CD4-positive, alpha-beta T cell treated with Interleukin-12 subunit alpha and Interleukin-12 subunit beta, for 1 hour (primary cell): Measurements from ENCODE around the gene COLEC12.
"Not testable (repeated sequence)": the region's sequence is repeated elsewhere in the genome, so short reads cannot be mapped to it uniquely, and the experiment has no call there.

Experiments used
- DNase-seq: peaks from one replicate; pipeline ENCODE4 v3.0.0-alpha.2; 2020

The COLEC12 gene

DNA sequence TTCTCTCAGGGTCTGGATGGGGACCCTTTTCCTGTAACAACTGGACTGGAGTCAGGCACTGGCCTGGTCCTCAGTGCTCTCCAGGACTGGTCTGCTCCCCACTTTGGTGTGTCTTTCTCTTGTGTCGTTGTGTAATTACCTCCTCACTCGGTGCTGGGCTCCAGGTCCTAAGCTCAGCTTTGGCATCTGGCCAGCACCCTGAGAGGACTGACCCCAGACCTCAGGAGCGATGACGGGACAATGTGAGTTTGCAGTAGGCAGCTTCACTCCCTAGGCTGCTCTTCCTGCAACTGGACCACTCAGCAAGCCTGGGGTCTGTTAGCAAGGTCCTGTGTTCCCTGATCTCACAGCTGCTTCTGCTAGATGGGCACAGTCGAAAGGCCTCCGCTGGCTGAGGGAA lies 93.8 kb downstream of the COLEC12 start:
- no peak for DNase-seq

- not testable (repeated sequence) for DNase-seq
Measured at GRCh38 chr18:405006-405405, 95.5 kb downstream of the COLEC12 start.

DNA sequence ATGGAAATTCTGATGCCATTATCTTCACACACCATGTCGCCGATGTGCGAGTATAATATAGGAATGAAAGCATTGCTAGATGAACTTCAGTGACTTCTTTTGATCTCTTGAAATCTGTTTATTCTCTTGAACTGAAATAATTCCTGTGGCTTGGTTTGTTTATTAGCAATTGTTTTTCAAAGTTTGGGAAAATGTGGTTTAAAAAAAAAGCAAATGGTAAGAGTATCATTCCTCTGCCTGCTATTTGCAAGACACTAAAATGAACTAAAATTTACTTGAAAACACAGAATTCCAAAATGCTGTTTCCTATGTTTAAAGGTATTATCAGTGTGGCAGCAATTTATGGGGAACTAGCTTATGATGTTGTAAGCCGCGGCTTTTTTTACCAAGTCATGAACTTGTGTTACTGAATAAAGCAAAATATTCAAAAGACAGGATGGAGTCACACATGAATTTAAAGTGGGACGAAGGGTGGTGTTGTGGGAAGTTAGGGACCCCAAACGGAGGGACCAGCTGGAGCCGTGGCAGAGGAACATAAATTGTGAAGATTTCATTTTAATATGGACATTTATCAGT lies 96.4 kb downstream of the COLEC12 start:
- DNase-seq, result no peak

DNA sequence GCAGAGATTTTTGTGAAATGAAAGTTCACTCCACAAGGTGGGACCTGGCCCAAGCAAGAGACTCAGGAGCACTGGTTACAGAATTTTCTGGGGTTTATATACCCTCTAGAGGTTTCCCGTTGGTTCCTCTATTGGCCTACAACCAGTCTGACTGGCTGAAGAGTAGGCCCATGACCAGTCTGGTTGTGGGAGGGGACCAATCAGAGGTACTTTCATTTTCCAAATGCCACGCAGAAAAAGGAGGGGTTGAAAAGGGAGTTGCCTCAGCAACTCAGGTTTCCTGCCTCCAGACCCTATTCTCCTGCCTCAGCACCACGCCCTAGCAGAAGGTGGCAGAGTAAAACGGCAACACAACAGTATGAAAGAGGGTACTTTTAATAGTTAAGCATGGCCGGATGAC lies 98.4 kb downstream of the COLEC12 start:
- DNase-seq, result no peak

- DNase-seq, result no peak
Measured at GRCh38 chr18:400456-400855, 100.0 kb downstream of the COLEC12 start.

- no peak for DNase-seq
Measured at GRCh38 chr18:399631-400135, 100.8 kb downstream of the COLEC12 start.

DNA sequence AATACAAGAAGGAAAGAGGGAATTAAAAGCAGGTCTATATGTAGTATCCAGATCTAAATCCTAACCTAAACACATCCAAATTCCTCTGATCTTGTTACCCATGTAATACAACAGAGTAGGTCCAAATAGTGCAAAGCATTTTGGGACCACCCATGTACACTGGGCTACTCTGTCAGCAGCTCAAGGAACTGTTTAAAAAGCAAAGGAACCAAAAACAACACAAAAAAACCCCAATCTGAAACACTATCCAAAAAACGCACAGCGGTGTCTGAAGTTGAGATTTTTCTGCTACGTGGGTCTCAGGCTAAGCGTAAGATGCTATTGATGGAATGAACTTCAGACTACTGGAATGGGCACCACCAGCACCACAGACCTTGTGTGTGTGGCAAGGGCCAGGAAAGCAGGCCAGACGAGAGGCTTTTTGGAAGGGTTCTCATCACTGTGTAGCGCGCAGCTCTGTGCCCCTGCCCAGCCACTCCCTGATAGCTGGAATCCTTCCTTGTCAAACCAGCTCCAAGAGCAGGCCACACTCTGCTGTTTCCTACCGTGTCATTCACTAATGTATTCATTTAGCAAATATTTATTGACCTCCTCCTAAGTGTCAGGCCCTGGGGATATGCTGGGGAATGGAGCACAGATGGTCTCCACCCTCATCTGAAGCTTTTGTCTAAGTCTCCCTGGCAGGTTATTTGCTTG lies 101.4 kb downstream of the COLEC12 start:
- no peak for DNase-seq

DNA sequence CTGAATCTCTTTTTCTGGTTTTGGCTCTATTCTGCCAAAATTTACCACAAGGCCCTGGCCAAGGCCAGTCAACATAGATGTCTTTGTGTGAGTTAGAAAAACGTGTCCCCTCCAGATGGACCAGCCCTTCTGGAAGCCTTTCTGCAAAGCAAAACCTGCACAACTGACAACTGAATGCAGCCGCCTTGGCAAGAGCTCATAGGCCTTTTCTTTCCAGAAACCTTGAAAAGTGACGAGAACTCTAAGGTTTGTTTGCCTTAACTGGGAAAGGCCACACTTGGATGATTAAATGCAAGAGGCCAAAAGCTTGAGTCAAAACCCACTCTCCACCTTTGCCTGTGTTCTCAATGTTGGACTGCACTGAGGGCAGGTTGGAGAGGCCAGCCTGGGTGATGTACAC lies 103.9 kb downstream of the COLEC12 start:
- DNase-seq, result no peak

- no peak for DNase-seq
Measured at GRCh38 chr18:396251-396555, 104.3 kb downstream of the COLEC12 start.

DNA sequence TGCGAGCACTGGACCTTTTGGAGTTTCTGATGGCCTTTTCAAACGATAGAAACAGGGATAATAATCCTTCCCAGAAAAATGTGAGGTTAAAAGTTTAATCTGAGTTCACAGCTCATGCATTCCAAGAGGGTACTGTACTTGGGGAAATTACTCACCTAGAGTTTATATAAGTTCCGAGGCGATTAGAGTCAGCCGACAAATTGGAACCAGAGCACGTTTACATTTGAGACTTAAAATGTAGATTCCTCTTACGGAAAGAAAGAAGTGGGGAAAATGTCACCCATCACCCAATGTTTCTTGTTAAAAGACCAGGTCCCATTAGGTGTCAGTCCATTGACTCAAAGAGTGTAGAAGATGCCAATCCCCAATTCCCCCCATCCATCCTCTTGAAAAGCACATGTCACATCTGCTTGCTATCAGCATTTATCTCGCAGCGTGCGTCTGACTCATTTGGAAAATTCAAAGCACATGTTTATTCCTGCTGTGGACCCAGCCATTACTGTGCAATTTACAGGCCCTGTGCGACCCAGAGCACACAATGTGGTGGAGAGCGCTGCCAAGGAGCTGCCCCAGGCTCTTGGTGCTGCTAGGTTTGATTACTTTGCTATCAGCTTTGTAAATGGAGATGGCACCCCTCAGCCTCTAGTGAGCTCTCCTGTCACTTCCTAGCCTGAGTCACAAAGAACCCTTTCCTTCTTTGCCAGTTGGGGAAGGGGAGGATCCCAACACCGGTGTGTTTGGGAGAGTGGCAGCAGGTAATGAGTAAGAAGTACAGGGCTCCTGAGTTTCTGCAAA lies 104.8 kb downstream of the COLEC12 start:
- no peak for DNase-seq

GRCh38 chr18:394987-395362 lies 105.5 kb downstream of the COLEC12 start:
- no peak for DNase-seq

DNA sequence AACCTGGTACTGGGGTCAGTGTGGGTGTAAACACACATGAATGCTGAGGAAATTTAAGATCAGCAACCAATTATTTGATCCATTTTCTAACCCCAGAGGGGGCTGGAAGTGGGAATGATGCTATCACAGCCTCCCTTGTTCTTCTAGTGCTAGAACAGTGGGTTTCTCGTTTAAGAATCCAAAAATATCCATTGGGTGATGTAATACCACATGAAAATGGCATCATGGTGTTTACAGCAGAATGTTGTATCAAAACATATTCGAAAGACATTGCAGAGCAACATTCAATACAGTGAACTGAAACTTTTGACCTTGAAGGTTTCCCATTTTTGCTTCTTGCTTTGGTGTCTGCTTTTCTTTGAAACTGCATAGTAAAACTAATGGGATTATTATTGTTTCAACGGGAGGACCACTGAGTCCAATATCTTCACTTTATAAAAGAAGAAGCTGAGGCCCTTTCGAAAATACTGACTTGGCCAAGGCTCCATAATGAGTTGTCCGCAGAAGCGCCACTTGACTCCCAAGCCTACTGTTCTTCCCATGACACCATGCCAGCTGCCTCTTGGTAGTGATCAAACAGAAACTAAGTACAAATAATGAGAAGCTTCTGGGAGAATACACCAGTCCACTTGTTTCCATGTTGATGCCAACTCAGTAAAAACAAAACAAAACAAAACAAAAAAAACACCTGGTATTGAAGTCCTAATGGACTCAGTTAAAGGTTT lies 106.1 kb downstream of the COLEC12 start:
- DNase-seq, result no peak

- no peak for DNase-seq
Measured at GRCh38 chr18:393574-393957, 106.9 kb downstream of the COLEC12 start.

GRCh38 chr18:392928-393573 lies 107.5 kb downstream of the COLEC12 start:
- DNase-seq, result no peak

DNA sequence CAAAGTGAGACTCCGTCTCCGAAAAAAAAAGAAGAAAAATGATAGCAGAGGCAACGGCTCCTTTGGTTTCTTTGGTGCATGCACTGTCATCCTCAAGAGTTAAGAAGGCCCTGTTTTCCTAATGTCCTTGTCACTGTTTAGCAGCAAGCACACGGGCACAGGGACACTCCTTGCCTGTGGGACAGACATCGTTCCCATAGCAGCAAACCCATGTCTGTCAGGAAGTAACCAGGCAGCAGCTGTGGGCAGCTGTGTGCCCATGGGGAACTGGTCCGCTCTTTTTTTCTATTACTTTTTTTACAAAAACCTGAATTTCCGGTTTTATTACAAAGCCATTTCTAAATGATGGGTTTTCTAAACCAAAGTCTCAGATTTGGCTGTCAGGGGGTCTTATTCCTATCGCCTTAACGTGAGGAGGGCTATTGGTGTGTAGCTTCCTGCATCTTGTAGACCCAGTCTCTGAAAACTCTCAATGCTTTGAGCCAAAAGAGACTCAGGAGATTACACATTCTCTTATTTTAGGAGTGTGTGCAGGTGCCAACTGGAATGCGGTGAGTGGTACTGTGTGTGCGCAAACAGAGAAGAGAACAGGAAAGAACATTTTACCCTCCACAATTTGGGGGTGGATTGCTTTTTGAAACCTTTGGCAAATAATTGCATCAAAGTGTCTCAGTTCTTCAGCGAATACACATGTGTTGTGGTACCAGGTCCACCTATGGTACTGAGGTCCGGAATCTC lies 109.6 kb downstream of the COLEC12 start:
- no peak for DNase-seq

GRCh38 chr18:389658-390357 lies 110.7 kb downstream of the COLEC12 start:
- DNase-seq, result no peak

GRCh38 chr18:388200-388599 lies 112.3 kb downstream of the COLEC12 start:
- DNase-seq, result no peak

- DNase-seq, result no peak
Measured at GRCh38 chr18:386994-387393, 113.5 kb downstream of the COLEC12 start.

DNA sequence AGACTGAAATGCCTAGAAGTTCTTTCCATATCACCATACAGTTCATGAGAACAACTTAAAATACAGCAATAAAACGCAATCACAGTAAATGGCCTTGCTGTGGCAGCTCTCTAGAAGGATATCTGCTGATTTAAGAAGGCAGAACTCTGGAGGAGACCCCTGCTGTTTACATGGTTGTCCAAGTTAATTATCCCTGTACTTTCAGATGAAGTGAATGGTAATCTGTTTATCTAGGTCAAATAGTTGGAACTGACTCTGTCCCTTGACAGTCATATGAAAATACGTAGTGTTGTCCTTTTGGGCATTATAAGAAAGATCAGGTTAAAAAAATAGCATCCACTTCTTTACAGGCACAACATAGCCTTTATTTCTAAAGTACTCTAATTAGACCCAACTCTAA lies 115.6 kb downstream of the COLEC12 start:
- DNase-seq, result no peak

- no peak for DNase-seq
Measured at GRCh38 chr18:383135-383534, 117.4 kb downstream of the COLEC12 start.

GRCh38 chr18:382423-382984 lies 118.0 kb downstream of the COLEC12 start:
- no peak for DNase-seq
